ENCODE measurements around the gene CEACAM16.

DNA sequence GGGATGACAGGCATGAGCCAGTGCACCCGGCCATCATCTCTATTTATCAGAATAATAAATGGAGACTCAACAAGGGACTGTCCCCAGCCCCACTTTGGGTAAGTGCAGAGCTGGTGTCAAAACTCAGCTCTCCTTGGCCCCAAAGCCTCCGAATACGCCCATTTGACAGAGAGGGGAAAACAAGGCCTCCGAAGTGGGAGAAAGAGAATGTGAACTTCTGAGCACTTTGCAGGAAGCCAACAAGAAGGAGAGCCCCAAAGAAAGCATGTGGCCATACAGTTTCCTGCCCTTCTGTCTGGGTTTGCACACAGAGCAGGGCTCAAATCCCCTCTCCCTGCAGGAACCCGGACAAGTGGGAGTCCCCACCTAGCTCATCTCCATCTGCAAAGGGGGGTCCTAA lies 1.6 kb downstream of the CEACAM16 start:
- TF ChIP-seq SP1 (IDR thresholded peaks at IDR 0.05) (no peak), ARNT (IDR thresholded peaks at IDR 0.05) (no peak), BHLHE40 (IDR thresholded peaks at IDR 0.05; ENCODE audit: borderline replicate concordance) (no peak), FOXM1 (IDR thresholded peaks at IDR 0.05; ENCODE audit: borderline replicate concordance) (no peak), NFRKB (IDR thresholded peaks at IDR 0.05) (no peak)

Data from HEK293T (cell line).